Hippocampal formation (tissue), 2 donors: ENCODE results near the gene CETN1.

Experiments
- DNase-seq, 2 donors: peaks; one replicate each; lab custom pipeline; 2025; lab: John Stamatoyannopoulos, UW

The CETN1 gene

GRCh38 chr18:580154-580553, at the start of gene CETN1:
CETN1 (plus strand) TSS chr18:580380; CDS start chr18:580409, 29 bp downstream.
- DNase-seq = no peak

DNA sequence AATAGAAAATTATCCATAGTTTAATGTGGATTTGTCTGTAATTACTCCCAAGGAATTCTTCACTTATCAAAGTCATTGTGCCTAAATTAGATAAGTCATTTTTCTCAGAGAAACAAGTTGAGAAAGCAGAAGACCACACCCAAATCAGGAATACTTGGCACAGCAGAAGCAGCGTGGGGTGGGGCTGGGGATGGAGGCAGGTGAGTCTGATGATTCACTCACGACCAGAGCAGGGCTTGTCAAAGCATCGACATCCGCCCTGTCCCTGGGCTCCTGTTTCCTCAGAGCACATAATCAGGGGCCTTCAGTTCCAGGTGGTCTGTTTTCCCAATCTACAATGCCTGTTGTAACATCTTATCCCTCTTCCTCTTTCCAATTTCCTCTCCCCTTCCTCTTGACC, 48.2 kb upstream of the CETN1 start:
- DNase-seq = no peak

GRCh38 chr18:532632-533031, 47.5 kb upstream of the CETN1 start:
- DNase-seq = no peak

DNA sequence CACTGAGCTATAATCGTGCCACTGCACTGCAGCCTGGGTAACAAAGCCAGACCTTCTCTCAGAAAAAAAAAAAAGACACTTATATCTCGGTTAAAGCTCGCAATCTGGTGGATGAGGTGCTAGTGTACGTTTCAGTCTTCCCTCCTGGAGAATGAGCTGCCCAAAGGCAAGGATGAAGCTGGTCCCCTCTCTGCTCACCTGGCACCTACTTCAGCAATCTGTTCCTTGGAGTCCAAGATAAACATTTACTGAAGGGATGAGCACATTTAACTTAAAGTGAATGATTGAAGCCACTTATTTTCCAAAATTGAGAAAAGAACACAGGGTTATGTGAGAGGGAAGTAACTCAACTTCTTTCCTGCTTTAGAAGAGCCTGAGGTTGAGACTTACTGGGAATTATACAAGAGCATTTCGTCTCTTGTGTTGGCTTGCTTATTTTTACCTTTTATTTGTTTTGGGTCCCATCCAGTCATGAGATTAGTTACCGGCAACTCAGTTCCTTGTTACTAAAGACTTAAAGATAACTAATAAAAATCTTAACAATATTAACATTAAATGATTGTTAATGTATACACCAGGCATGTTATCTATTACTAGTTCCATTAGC, 46.1 kb upstream of the CETN1 start:
- DNase-seq = no peak

- DNase-seq = no peak
Measured at GRCh38 chr18:543447-544078, 36.6 kb upstream of the CETN1 start.

DNA sequence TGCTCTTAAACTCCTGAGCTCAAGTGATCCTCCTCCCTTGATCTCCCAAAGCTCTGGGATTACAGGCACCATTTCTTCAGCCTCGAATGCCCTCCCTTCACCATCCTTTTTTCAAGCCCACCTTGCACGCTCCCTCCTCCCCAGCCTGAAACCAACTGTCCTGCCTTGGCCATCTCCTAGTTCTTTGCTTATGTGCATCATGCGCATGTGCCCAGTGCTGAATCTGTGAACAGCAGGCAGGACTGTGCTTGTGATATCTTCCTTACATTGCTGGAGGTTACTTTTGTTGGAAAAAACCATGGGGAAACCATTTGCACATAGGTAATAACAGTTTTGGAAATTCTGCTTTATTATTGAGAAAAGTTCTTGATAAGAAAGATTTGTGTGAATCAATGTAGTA, 30.2 kb upstream of the CETN1 start:
- DNase-seq = no peak

DNA sequence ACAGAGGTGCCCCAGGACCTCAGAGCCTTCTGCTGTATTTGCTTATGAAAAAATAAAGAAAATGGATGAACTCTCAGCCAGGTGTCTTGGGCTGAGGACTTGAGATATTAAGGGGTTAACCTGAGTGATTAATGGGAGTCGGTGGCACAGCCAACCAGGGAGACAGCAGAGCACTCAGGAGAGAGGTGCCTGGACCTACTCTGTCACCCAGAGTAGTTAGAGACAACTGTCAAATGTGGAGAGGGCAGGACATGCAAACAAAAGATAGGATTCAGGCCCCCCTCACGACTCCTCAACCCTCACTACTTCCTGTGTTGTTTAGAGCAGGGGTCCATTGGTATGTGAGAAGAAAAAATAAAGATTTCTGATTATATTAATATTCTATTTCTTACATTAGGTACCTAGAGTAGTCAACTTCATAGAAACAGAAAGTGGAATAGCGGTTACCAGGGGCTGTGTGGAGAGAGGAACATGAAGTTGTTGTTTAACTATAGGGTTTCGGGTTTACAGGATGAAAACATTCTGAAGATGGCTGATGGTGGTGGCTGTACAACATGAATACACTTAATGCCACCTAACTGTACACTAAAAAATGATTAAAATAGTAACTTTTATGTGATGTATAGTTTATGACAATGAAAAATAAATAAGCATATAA, 28.6 kb upstream of the CETN1 start:
- DNase-seq = no peak

DNA sequence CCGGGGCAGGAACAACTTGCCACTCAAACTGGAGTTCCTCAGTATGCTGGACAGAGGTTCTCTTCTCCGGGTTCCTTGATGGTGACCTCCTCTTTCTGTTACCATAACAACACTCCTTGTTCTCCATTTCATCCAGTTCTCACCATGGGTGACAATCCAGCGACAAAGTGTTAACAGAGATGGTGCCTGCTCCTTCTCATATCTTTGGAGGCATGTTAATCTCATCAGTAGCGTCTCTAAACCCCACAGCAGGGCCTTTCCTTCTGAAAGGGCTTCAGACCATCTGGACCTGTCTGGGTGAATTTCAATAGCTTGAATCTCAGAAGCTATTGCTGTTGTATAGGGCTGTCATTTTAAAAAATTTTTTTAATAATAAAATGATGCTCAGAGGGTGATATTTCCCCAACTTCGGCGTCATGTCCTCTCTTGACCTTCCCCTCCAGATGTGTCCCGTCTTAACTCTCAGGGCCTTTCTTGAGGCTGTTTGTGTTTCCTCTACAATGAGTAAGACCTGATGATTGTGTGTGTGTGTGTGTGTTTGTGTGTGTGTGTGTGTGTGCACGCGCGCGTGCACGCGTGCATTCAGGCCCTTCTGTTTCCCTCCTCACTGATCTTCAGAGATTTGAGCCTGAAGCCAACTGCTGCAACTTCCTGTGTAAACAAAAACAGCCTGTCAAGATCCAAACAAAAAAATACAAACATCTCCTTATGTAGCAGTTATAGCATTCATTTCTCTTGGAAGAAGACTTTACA, 24.3 kb upstream of the CETN1 start:
- DNase-seq = no peak

- DNase-seq = no peak
Measured at GRCh38 chr18:564708-565561, 15.2 kb upstream of the CETN1 start.

- DNase-seq = no peak
Measured at GRCh38 chr18:565562-566061, 14.6 kb upstream of the CETN1 start.

DNA sequence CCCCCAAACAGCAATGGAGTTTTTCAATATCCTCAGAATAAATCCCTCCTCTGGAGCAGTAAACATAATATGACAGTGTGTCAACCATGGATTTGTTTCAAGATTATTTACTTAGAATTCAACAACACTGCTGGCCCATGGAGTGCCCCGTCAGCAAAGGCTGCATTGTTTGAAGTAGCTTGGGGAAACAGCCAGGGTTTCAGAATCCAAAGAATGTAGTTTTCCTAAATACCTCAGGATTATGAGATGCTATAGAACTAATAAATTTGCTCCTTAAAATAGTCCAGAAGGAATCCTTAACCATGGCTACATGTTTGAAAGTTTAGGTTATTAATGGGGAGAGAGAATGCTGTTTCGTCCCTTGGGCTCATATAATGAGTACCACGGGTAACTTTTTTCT, 13.1 kb upstream of the CETN1 start:
- DNase-seq = no peak

GRCh38 chr18:568731-569130, 11.4 kb upstream of the CETN1 start:
- DNase-seq = no peak

DNA sequence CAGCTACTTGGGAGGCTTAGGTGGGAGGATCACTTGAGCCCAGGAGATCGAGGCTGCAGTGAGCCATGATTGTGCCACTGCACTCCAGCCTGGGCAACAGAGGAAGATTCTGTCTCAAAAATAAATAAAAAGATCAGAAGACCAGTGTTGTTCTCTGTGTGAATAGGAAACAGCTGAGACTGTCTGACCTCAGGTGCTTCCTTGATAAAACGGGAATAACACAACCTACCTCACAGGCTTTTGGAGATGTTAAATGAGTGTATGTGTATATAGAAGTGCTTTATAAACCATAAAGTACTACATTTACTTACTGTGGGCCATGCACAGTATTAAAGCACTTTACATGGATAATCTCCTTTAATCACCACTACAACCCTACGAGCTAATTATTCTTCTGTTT, 9.9 kb upstream of the CETN1 start:
- DNase-seq = no peak

DNA sequence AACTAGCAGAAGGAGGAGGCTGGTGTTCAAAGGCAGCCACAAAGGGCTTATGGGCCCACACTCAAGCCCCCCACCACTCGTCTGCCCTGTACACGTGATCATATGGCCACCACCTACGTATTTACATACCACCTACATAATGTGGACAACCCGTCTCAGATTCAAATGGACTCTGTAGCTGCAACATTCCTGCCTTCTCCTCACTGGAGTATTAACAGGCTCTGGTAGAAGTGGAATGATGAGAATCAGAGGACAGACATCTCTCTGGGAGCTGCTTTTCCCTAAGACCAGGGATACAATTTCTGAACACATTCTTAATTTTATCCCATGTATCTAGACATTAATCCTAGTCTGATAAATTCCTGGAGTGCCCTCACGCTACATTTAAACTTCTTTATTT, 9.5 kb upstream of the CETN1 start:
- DNase-seq = no peak

- DNase-seq = no peak
Measured at GRCh38 chr18:572091-572830, 7.9 kb upstream of the CETN1 start.

GRCh38 chr18:572831-573289, 7.3 kb upstream of the CETN1 start:
- DNase-seq = no peak

DNA sequence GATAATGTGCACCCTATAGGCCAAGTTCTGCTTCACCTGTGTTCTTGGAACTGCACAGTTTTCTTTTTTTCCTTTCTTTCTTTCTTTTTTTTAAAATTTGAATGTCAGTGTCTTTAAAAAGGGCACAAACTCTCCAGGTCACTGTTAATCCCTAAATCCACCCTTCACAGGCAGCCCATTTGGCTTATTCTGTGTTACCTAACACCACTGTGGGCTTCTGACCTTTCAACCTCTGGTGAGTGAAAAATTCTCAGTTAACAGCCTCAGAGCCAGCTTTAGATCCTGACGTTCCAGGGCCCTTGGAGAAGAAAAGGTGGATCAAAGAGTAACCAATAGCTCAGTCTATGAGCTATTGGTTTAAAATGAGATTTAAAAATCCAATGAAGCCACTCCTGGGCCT, 6.8 kb upstream of the CETN1 start:
- no peak for DNase-seq

GRCh38 chr18:574149-574860, 5.9 kb upstream of the CETN1 start:
- no peak for DNase-seq

- DNase-seq = no peak
Measured at GRCh38 chr18:574865-575645, 5.1 kb upstream of the CETN1 start.
